DND-41 (cell line): ENCODE data around the gene TET1.
"Not testable (repeated sequence)": the region's sequence is repeated elsewhere in the genome, so short reads cannot be mapped to it uniquely, and the experiment has no call there.

Experiments used
- CTCF ChIP-seq: IDR thresholded peaks from 2 replicates; pipeline ENCODE4 v1.5.1; 2012; ENCODE audit warnings: borderline replicate concordance, low read length, moderate library complexity, mild to moderate bottlenecking; ENCODE audit not compliant: poor library complexity, severe bottlenecking; ENCODE audit errors: extremely low read depth
- EZH2 ChIP-seq: IDR thresholded peaks from 3 replicates; pipeline ENCODE4 v1.6.1; 2012; ENCODE audit warnings: borderline replicate concordance, low read depth, mild to moderate bottlenecking, moderate library complexity, low read length, inconsistent platforms; ENCODE audit not compliant: severe bottlenecking

GRCh38 chr10:68713065-68713464 lies 152.9 kb downstream of the TET1 start:
- TF ChIP-seq EZH2, CTCF: not testable (repeated sequence)
